Kidney (tissue), 14 donors: Measurements from ENCODE around the gene HPSE2. TPM values are rescaled to one million over a fixed set of nuclear protein-coding genes. Genes with fewer than 3 reads are reported as not detected.

ENCODE experiments used
- DNase-seq, 5 donors: peaks; one replicate each; pipeline ENCODE4 v3.0.0-alpha.2; 2013 to 2020
- FAIRE-seq: peaks from 2 replicates; lab custom pipeline; 2012; peaks lifted over from hg19 to GRCh38; lab: Jason Lieb, UNC
- H3K27ac ChIP-seq, 2 donors: one replicate each; pipeline ENCODE4 v1.7.0; 2013; ENCODE audit warnings: low read depth in 2 of 2, low read length in 2 of 2, inconsistent platforms in 1 of 2
- H3K27me3 ChIP-seq: one replicate; pipeline ENCODE4 v1.7.1; 2013; ENCODE audit warnings: low read length, inconsistent platforms; ENCODE audit not compliant: control insufficient read depth, insufficient read depth
- H3K36me3 ChIP-seq, 3 donors: one replicate each; pipeline versions ENCODE4 v1.7.0 to v1.7.1; 2013; ENCODE audit warnings: low read length in 3 of 3, control low read depth in 1 of 3, inconsistent platforms in 1 of 3; ENCODE audit not compliant: insufficient read depth in 3 of 3, control insufficient read depth in 2 of 3
- H3K4me1 ChIP-seq, 3 donors: one replicate each; pipeline versions ENCODE4 v1.7.0 to v1.7.1; 2013; ENCODE audit warnings: low read length in 3 of 3, inconsistent platforms in 1 of 3, low read depth in 1 of 3; ENCODE audit not compliant: control insufficient read depth in 2 of 3, insufficient read depth in 2 of 3
- H3K4me3 ChIP-seq, 3 donors: one replicate each; pipeline versions ENCODE4 v1.7.0 to v1.8.1; 2013; ENCODE audit warnings: low read length in 3 of 3, control low read depth in 1 of 3, inconsistent platforms in 1 of 3
- H3K9ac ChIP-seq, 3 donors: one replicate each; pipeline versions ENCODE4 v1.7.0 to v1.7.1; 2013; ENCODE audit warnings: low read length in 3 of 3, control low read depth in 1 of 3, inconsistent platforms in 1 of 3
- H3K9me3 ChIP-seq, 3 donors: one replicate each; pipeline versions ENCODE4 v1.7.0 to v1.7.1; 2013; ENCODE audit warnings: low read length in 3 of 3, control low read depth in 1 of 3, inconsistent platforms in 1 of 3; ENCODE audit not compliant: control insufficient read depth in 2 of 3, insufficient read depth in 1 of 3
- CTCF ChIP-seq: IDR thresholded peaks from 3 replicates; pipeline ENCODE4 v1.5.1; 2012; ENCODE audit warnings: mild to moderate bottlenecking, moderate library complexity, borderline replicate concordance; ENCODE audit not compliant: insufficient read depth; ENCODE audit errors: extremely low read depth
- intact Hi-C: fragments of 100-400 bp; cut with DNase I; formaldehyde crosslinking; loops from one replicate; pipeline ENCODE4 v1.11.1; 2022
- polyA plus RNA-seq: library from polyadenylated mRNA; stranded (reverse); fragments of 350-450 nt; fragmentation: Illumina TruSeq; extraction: RNeasy Lipid Tissue Mini Kit (QIAGEN cat#74804); gene quantifications from one replicate; pipeline ENCODE4 v1.2.3, GENCODE V29; 2014; ENCODE audit warnings: low read depth, low replicate concordance; ENCODE audit not compliant: insufficient read depth
- total RNA-seq: library from RNA; stranded (reverse); fragmentation: NEBNext Ultra II Directional; extraction: Animal tissue kit (Norgen Biotek cat#: 25700); gene quantifications from one replicate; pipeline ENCODE4 v1.2.1, GENCODE V29; 2021
- donor health status: control.
- donor health status: control.
- donor health status: control.
- donor health status: control.
- donor health status: control.
- donor health status: DM: yes; HTN: yes; CAD: no.
- donor health status: Normal renal cell carcinoma (clear cell type).

The HPSE2 gene
- total and polyA plus RNA-seq, 2 donors from 2014 or later: 1.4 to 3.0 TPM

- Histone ChIP-seq H3K4me1 (peaks cover 0 to 3% (median 0%) of the 10 kb centered on the region in 3 donors), H3K9me3 (no peaks in the 10 kb centered on the region), H3K4me3 (no peak overlapping the region), H3K36me3 (no peaks in the 10 kb centered on the region), H3K27ac (no peak overlapping the region), H3K27me3 (no peaks in the 10 kb centered on the region), H3K9ac (no peak overlapping the region)
- DNase-seq (no peak), FAIRE-seq (no peak)
- no peak for TF ChIP-seq CTCF
- intact Hi-C loops: loop anchor here (5.0 kb wide), 1 partner anchor 778 kb away; no protein-coding TSS in a partner anchor
Measured at GRCh38 chr10:98469001-98469931, 766.4 kb downstream of the HPSE2 start.

GRCh38 chr10:98467506-98468318, 767.9 kb downstream of the HPSE2 start:
- no peak for FAIRE-seq

More at GRCh38 chr10:98467506-98468318, 767.9 kb downstream of the HPSE2 start:
- Histone ChIP-seq H3K9ac (peak overlapping the region; percentile 10 to 53 (median 34)), H3K36me3 (no peaks in the 10 kb centered on the region), H3K27me3 (no peaks in the 10 kb centered on the region), H3K9me3 (no peaks in the 10 kb centered on the region), H3K4me3 (peak overlapping the region; percentile 61 to 71 (median 63)), H3K4me1 (peaks cover 0 to 3% (median 0%) of the 10 kb centered on the region in 3 donors), H3K27ac (no peak overlapping the region)
- DNase-seq: peak; percentile 80 to 94 (median 89)
- intact Hi-C loops: loop anchor here (5.0 kb wide), 1 partner anchor 780 kb away; no protein-coding TSS in a partner anchor
- TF ChIP-seq CTCF: peak; percentile 88
